Esophagus mucosa (tissue), 1 donor: Measurements from ENCODE around the gene C1QL4. TPM values are rescaled to one million over a fixed set of nuclear protein-coding genes. Genes with fewer than 3 reads are reported as not detected.

Source experiments
- ATAC-seq: fragments of 200-7000 bp; cut with Tn5 transposase; one replicate; pipeline ENCODE4 v1.9.1; 2020
- total RNA-seq: library from RNA; stranded (reverse); gene quantifications from one replicate; pipeline ENCODE4 v1.2.4, GENCODE V29; 2023
- donor health status: DM: yes; HTN: yes; CAD: no.

The C1QL4 gene
- total RNA-seq, 1 donor from 2014 or later = not detected

DNA sequence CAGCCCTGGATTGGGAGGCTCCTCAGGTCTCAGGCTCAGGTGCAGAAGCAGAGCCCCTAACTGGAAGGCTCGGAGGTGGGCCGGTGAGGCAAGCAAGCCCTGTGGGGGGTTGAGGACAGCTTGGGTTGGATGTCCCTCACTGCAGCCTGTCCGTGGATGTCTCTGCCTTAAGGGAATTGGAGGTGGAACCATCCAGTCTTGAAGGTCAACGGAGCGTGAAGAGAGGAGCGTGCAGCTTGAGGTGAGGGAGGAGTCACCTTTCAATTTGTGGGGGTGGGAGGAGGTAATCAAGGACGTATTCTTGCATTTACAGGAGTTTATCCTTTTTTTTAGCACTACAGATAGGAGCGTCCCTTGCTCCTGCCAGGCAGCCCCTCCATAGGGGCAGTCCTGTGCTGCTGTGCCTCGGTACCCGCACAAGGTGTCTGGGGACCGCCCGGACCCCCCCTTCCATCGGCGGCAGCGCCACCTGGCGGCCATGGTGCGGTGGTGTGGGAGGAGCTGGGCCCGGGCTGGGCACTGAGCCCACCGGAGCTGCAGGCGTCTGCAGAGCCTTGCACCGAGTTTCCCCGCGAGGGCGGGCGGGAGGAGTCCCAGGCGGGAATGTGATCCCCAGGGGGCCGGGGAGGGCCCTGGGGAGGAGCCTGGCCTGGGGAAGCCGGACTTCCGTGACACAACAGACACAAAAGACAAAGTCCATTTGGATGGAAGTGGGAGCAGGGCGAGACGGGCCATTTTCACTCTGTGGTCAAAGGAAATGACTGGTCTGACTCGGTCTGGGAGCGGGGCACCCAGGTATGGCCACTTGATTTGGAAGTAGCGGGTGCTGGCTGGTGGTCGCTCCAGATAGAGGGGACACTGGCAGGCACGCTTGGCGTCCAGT is 10.6 kb upstream of the C1QL4 start:
- peak; percentile 68 for ATAC-seq

GRCh38 chr12:49346659-49347310 is 9.8 kb upstream of the C1QL4 start, which contains the start of gene DNAJC22:
DNAJC22 (plus strand) TSS chr12:49346888; CDS start chr12:49348873, 1,985 bp downstream.
- ATAC-seq = peak; percentile 11

GRCh38 chr12:49345825-49346658 is 9.1 kb upstream of the C1QL4 start:
- ATAC-seq = no peak

DNA sequence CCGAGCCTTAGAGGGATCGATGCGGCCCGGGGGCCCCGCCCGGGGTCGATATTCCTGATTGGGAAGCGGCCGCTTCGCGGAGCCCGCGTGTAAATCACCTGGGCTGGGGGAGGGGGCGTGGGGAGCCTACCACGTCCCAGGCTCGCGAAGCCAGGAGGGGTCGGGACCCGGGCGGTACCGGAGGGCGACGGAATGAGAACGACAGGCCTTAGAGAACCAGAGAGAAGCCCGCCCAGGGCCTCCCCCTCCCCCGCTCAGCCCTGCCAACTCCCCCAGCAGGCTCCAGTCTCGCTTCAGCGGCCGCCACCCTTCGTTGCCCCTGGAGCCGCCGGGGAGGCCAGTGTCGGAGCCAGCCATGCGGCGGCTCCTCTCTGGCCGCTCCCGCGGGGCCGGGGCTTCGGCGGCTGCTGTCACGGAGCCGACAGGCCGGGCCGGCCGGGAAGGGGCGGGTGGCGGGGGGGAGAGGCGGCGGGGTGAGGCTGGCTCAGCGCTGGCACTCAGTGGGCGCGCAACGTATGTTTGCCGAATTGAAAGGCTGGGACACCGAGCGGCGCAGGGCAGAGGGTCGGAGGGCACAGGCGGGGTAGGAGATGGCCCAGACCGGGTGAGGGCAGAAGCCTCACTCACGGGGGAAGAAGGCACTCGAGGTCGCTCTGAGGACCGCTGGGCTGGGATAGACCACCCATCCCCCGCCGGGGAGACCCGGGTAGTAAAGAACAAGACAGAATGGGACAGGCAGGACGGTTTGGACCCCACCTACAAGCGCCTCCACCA is 8.2 kb upstream of the C1QL4 start:
- no peak for ATAC-seq

DNA sequence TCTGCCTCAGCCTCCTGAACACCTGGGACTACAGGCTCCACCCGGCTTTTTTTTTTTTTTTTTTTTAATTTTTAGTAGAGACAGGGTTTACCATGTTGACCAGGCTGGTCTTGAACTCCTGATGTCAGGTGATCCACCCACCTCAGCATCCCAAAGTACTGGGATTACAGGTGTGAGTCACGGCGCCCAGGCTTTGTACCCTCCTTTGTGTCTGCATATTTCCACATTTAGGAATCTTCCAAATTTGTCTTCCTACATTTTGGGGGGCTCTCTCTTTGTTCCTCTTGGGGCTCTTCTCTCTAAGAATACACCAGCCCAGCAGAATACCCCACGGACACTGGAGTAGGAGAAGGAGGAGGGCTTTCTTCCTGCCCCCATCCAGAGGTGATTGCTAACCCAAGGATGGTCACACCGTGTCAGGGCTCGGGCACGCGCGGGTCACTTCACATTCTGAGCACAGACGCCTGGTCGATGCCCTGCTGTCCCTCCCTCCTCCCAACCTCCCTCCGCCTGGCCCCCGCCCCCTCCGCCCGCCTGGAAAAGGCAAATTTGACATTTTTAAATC is 7.6 kb upstream of the C1QL4 start:
- ATAC-seq = no peak

- ATAC-seq = peak; percentile 16
Observed at GRCh38 chr12:49342914-49343731, 6.1 kb upstream of the C1QL4 start.

DNA sequence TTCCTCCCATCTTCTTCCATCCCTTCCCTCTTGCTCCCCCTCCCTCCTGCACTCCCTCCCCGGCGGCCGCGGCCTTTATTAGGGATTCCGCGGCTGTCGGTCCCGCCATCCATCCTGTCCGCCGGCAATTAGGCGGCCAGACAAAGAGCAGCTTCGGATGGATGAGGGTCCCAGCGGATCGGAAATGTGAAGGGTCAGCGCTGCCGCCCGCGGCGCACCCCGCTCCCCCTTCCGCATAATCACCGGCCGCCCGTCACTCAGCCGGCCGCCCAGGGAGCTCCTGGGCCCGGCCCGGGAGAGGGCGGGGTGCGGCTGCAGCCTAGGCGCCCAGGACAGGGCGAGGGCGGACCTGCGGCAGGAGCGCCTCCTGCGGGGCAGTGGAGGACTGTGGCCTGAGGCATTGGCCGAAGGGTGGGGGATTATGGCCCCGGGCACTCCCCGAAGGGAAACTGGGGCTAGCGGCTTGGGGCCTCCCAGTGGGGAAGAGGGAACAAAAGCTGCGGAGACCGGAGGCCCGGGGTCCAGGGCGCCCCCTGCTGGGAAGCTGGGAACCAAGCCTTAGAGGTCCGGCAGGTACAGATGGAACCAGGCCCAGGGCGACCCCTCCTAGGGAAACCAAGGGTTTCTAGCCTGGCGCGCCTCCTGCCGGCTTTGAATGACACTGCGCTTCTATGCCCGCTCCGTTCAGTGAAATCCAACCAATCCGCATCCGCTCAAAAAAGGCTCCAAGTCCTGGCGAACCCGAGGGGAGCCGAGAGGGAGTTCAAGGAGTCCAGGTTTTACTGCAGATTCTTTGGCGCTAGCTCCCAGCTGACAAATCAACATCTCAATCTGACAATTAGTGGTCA is 5.3 kb upstream of the C1QL4 start:
- peak; percentile 60 for ATAC-seq

- no peak for ATAC-seq
Observed at GRCh38 chr12:49341777-49342065, 4.7 kb upstream of the C1QL4 start.

DNA sequence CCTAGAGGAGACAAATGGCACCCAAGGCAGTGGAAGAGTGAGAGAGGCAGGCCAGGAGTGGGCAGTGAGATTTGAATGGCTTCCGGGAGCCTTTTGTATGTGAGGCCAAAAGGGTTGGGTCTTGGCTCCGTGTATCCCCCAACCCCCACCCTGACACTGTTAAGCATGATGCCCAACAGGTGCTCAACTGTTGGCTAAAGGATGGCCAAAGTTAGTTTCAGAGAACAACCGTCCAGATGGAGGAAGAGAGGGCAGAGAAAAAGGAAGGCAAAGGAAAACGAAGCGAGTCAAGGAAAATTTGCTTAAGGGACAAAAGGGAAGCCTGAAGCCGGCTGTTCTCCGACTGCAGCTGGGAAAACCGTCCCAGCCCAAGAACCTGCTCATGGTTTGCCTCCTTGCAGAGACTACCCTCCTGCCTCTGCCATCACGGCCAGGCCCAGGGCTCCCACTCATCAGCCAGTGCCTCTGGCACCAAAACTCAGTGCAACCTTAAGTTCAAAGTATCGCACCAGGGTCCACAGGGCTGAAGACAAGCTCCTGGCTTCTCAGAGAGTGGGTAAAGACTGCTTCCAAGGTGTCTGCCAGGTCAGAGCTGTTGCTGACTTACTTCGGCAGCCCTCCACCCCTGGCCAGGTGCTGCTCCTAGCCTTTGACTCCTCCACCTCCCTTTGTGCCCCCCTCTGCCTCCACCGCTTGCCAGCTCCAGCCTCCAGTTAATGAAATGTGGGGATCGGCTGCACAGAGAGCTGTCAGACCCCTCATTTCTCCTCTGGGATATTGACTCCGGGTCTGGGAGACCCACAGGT is 4.2 kb upstream of the C1QL4 start:
- ATAC-seq = no peak

DNA sequence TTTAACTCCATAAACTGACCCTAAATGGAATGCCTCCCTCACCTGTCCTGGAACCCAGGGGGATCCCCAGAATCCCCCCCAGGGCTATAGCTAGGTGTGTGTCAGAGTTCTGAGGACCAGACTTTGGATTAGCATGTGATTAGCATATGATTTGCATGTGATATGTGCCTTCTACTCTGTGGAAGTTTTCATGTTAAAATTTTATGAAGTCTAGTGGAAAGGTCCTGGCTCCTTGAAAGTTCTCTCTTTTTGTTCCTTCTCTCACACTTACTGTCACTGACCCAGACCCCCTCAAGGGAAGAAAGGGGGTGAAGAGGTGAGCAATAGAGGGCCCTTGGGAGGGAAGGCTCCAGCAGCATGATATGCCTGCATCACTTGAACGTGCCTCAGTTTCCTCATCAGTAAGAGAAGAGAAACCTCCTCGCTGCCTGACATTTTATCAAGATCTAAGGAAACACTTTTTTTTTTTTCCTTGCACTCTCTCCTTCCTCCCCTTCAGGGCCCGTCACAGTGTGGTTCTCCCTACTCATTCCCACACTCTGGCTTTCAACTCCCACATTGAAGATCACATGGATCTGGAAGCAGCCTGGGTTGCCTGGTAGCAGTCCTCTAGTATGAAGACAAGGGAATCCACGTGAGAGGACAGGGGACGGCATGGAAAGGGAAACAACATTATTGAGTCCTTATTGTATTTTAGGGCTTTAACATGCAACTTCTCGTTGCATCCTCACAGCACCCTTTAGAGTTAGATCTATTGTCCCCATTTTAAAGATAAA is 3.3 kb upstream of the C1QL4 start:
- no peak for ATAC-seq

DNA sequence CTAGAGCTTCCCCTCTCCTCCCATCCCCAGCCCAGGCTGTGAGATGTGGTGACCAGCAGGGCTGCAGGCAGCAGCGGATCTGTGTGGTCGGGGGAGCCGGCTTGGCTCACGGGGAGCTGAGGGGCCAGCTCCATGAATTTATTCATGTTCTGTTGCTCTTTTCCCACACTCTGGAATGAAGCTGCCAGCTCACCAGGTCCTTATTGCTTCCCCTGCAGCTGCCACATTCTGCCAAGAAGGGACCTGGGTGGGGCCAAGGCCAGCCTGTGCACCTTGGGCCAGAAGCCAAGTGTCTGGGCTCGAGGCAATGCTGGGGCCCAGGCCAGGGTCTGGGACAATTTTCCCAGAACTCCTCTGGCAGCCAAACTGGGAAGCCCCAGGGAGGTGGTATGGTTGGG is 2.5 kb upstream of the C1QL4 start:
- ATAC-seq = no peak

GRCh38 chr12:49338830-49339463 is 2.0 kb upstream of the C1QL4 start:
- ATAC-seq = no peak

DNA sequence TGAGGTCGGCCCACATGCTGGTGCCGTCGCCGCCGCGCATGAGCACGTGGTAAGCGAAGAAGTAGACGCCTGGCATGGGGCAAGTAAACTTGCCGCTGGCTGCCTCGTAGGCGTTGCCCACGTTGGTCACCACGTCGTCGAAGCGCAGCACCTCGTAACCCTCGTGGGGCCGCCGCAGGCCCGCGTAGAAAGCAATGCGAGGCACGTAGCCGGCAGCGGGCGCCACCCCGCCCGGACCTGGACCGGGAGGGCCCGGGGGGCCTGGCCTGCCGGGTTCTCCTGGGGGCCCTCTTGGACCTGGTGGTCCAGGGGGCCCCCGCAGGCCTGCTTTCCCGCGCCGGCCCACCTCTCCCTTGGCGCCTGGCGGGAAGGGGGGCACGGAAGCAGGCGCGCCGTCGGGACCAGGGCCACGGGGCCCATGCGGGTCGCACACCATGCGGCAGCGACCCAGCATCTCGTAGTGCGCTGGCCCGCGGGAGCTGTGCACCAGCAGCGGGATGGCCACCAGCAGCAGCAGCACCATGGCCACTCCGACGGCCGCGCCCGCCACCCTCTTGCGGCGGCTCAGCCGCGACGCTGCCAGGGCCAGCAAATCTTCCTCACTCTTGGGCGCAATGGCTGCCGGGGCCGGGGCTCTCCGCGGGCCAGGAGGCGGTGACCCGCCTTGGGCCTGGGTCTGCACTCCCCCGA is 888 bp downstream of the C1QL4 start:
- no peak for ATAC-seq

DNA sequence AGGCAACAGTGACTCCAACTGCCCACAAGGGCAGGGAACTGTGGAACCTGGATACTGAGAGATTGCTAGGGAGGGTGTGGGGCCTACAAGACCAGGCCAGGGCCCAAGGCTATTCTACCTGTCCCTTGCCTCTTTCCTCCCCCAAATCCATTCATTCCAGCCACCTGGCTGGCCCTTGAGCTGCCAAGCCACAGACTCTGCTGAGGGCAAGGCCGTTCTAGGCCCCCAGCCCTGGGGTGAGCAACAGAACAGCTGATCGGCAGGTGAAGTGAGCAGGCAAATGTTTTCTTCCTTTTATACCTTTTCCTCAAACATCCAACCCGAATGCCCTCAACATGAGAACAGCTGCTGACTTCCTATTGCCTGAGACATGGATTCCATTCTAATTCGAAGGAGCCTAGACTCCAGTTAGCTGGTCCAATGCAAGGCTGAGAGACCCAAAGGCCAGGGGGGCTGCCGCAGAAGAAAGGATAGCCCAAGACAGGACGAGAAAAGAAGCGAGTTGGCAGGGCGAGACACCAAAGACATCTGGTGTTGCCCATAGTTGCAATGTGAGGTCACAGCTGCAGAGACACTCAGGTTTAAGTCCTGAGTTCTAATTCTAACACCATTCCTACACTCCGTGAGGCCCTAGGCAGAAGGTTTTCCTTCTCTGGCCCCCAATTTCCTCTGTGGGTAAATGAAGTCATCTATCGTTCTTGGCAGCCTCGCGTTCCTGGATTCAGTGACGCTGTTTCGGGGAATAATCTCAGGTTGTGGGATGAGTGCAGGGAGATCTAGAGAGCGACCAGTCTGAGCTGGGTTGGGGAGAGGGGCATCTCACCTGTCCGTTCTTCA is 1.7 kb downstream of the C1QL4 start:
- no peak for ATAC-seq

- ATAC-seq = no peak
Observed at GRCh38 chr12:49334681-49335080, 2.3 kb downstream of the C1QL4 start.

- no peak for ATAC-seq
Observed at GRCh38 chr12:49334226-49334625, 2.8 kb downstream of the C1QL4 start.
